Coronary artery (tissue), 2 donors: ENCODE results near the gene BLOC1S3.

Source experiments
- DNase-seq: peaks from one replicate; pipeline ENCODE4 v3.0.0-alpha.2; 2017; ENCODE audit warnings: low spot score
- H3K27ac ChIP-seq, 2 donors: fragments of 200-600 bp; sonication (generic); one replicate each; pipeline ENCODE4 v1.5.1; 2016 to 2019
- H3K4me3 ChIP-seq: fragments of 200-600 bp; sonication (generic); 2 replicates; pipeline ENCODE4 v1.5.1; 2016; ENCODE audit warnings: mild to moderate bottlenecking, moderate library complexity
- TF ChIP-seq, protein P1 (sequence below): fragments of 200-600 bp; sonication (generic); IDR thresholded peaks from one replicate; pipeline ENCODE4 v1.5.1; 2019; ENCODE audit warnings: antibody characterized with exemption

Gene BLOC1S3

GRCh38 chr19:45141203-45141900, 37.2 kb upstream of the BLOC1S3 start:
- DNase-seq = no peak
- H3K27ac ChIP-seq = no peak overlapping the region
- TF ChIP-seq, protein P1, sequence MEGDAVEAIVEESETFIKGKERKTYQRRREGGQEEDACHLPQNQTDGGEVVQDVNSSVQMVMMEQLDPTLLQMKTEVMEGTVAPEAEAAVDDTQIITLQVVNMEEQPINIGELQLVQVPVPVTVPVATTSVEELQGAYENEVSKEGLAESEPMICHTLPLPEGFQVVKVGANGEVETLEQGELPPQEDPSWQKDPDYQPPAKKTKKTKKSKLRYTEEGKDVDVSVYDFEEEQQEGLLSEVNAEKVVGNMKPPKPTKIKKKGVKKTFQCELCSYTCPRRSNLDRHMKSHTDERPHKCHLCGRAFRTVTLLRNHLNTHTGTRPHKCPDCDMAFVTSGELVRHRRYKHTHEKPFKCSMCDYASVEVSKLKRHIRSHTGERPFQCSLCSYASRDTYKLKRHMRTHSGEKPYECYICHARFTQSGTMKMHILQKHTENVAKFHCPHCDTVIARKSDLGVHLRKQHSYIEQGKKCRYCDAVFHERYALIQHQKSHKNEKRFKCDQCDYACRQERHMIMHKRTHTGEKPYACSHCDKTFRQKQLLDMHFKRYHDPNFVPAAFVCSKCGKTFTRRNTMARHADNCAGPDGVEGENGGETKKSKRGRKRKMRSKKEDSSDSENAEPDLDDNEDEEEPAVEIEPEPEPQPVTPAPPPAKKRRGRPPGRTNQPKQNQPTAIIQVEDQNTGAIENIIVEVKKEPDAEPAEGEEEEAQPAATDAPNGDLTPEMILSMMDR = no peak
- no peak overlapping the region for H3K4me3 ChIP-seq

- DNase-seq = no peak
- TF ChIP-seq, protein P1 = no peak
- Histone ChIP-seq H3K27ac (no peak overlapping the region), H3K4me3 (no peak overlapping the region)
Observed at GRCh38 chr19:45142016-45142725, 36.4 kb upstream of the BLOC1S3 start.

GRCh38 chr19:45142726-45143110, 35.9 kb upstream of the BLOC1S3 start:
- DNase-seq = no peak

GRCh38 chr19:45144431-45145269, 33.9 kb upstream of the BLOC1S3 start:
- TF ChIP-seq, protein P1 = no peak
- Histone ChIP-seq H3K27ac (no peak overlapping the region), H3K4me3 (no peak overlapping the region)
- no peak for DNase-seq

More at GRCh38 chr19:45142726-45143110, 35.9 kb upstream of the BLOC1S3 start:
- TF ChIP-seq, protein P1 = no peak
- H3K27ac ChIP-seq = no peak overlapping the region
- no peak overlapping the region for H3K4me3 ChIP-seq

GRCh38 chr19:45145270-45146189, 33.1 kb upstream of the BLOC1S3 start:
- H3K27ac ChIP-seq = no peak overlapping the region

DNA sequence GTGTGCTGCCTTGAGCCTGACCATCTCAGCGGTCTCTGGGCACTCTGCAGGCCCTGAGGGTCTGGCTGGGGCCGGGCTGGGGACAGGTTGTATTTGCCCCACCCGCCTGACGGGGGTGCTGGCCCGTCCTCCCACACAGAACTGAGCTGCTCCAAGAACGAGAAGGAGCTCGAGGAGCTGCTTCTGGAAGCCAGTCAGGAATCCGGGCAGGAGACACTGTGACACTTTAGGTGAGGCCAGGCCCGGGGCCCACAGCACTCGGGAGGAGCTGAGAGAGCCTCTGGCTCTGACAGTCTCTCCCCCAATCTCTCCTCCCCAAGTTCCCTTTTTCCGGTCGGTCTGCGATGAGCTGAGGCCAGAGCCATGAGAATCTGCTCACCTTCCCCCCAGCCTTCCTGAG, 32.3 kb upstream of the BLOC1S3 start:
- Histone ChIP-seq H3K4me3 (no peak overlapping the region), H3K27ac (no peak overlapping the region)
- DNase-seq = no peak
- TF ChIP-seq, protein P1 = no peak

More at GRCh38 chr19:45145270-45146189, 33.1 kb upstream of the BLOC1S3 start:
- no peak overlapping the region for H3K4me3 ChIP-seq
- no peak for DNase-seq
- TF ChIP-seq, protein P1 = no peak
